Adrenal gland (tissue), 12 donors: Measurements from ENCODE around the gene CNTN5. TPM values are rescaled to one million over a fixed set of nuclear protein-coding genes. Genes with fewer than 3 reads are reported as not detected.

Source experiments
- DNase-seq, 7 donors: peaks; one replicate each; pipeline ENCODE4 v3.0.0-alpha.2; 2019 to 2020
- H3K27ac ChIP-seq, 5 donors: fragments of 200-600 bp; sonication (generic) in 4 of 5; 1 replicate in 3 of 5; 2 replicates in 2 of 5; pipeline versions ENCODE4 v1.5.1 to v1.8.0; 2016 to 2020; ENCODE audit warnings: mild to moderate bottlenecking in 1 of 5
- H3K27me3 ChIP-seq: fragments of 200-600 bp; 2 replicates; pipeline ENCODE4 v1.8.0; 2021
- H3K36me3 ChIP-seq, 2 donors: fragments of 200-600 bp; replicated peaks in 1 of 2; 1 replicate in 1 of 2; 2 replicates in 1 of 2; pipeline versions ENCODE4 v1.5.1 to v1.8.0; 2018 to 2022
- H3K4me1 ChIP-seq, 2 donors: fragments of 200-600 bp; replicated peaks in 1 of 2; 1 replicate in 1 of 2; 2 replicates in 1 of 2; pipeline versions ENCODE4 v1.5.1 to v1.8.0; 2018 to 2021
- H3K4me3 ChIP-seq, 4 donors: fragments of 200-600 bp; sonication (generic) in 3 of 4; one replicate each; pipeline ENCODE4 v1.5.1; 2016 to 2018
- H3K9me3 ChIP-seq, 3 donors: fragments of 200-600 bp; sonication (generic) in 1 of 3; replicated peaks in 1 of 3; 1 replicate in 2 of 3; 2 replicates in 1 of 3; pipeline versions ENCODE4 v1.5.1 to v1.8.0; 2016 to 2021
- POLR2A ChIP-seq, 2 donors: fragments of 450-650 bp; IDR thresholded peaks; one replicate each; pipeline ENCODE4 v1.6.1; 2017; ENCODE audit warnings: antibody characterized with exemption in 2 of 2, mild to moderate bottlenecking in 2 of 2, moderate library complexity in 1 of 2
- WGBS, 4 donors: extraction: QIAGEN DNeasy Blood & Tissue Kit in 2 of 4; methylation state at CpG; one replicate each; pipeline versions ENCODE4 v1.1.5 to v1.1.7; 2013 to 2017; 5-methylcytosine and 5-hydroxymethylcytosine counted together
- intact Hi-C, 2 donors: fragments of 100-400 bp; cut with DNase I; formaldehyde crosslinking; loops; one replicate each; pipeline versions ENCODE4 v1.14.1 to v1.15.0; 2022 to 2023
- polyA plus RNA-seq, 3 donors: library from polyadenylated mRNA; stranded (reverse); fragments of 200-250 nt in 2 of 3; fragments of 350-450 nt in 1 of 3; fragmentation: Illumina TruSeq in 1 of 3; extraction: RNeasy Lipid Tissue Mini Kit (QIAGEN cat#74804) in 1 of 3; gene quantifications; one replicate each; pipeline ENCODE4 v1.2.3, GENCODE V29; 2013 to 2014
- total RNA-seq, 9 donors: library from RNA; depleted of rRNA in 4 of 9; stranded (reverse); fragments of >200 nt in 4 of 9; fragments of 120-200 nt in 1 of 9; fragmentation: NEBNext Ultra II Directional in 1 of 9; extraction: Animal tissue kit (Norgen Biotek cat#: 25700) in 1 of 9; gene quantifications; one replicate each; pipeline versions ENCODE4 v1.1.0 to v1.2.4, GENCODE V29; 2013 to 2023
- TF ChIP-seq, protein P1 (sequence below), 6 experiments: fragments of 450-650 bp in 4 of 6; fragments of 200-600 bp in 2 of 6; sonication (generic) in 1 of 6; IDR thresholded peaks; 1 replicate in 5 of 6; 2 replicates in 1 of 6; pipeline versions ENCODE4 v1.5.1 to v1.8.0; 2016 to 2021; ENCODE audit warnings: antibody characterized with exemption in 6 of 6, mild to moderate bottlenecking in 2 of 6, moderate library complexity in 1 of 6
- donor health status: healthy with polysubstance abuse.
- donor health status: Bipolar disorder and iron deficiency.
- donor health status: DM: yes; HTN: yes; CAD: no.
- donor health status: DM: no; HTN: no; CAD: no.
- donor health status: DM: no; HTN: no; CAD: no.
- donor health status: DM: yes; HTN: yes; CAD: no.

Gene CNTN5
- total and polyA plus RNA-seq, 12 donors: 0.07 to 107 (median 0.30) TPM; not detected in 8

DNA sequence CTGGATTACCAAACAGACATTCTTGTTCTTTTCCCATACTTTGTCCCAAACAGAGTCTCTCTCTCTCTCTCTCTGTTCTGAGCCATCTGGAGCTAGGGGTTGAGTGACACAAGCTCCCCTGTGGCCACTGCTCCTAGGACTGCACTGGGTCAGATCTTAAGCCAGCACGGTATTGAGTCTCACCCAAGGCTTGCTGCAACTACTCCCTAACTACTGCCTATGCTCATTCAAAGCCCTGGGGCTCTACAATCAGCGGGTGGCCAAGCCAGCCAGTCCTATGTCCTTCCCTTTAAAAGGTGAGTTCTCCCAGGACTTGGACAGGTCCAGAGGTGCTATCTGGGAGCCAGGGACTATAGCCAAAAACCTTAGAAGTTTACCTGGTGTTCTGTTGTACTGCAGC lies 385.6 kb downstream of the CNTN5 start:
- no peaks in the 10 kb centered on the region for H3K4me1 ChIP-seq
- WGBS, 4 donors: 75 to 93% (median 89%) methylated on average over 1 to 2 of the region's 2 CpGs
- H3K9me3 ChIP-seq: no peaks in the 10 kb centered on the region
- no peaks in the 10 kb centered on the region for H3K36me3 ChIP-seq
- H3K27me3 ChIP-seq: no peaks in the 10 kb centered on the region
- TF ChIP-seq POLR2A (IDR thresholded peaks at IDR 0.05): no peak
- TF ChIP-seq, protein P1, sequence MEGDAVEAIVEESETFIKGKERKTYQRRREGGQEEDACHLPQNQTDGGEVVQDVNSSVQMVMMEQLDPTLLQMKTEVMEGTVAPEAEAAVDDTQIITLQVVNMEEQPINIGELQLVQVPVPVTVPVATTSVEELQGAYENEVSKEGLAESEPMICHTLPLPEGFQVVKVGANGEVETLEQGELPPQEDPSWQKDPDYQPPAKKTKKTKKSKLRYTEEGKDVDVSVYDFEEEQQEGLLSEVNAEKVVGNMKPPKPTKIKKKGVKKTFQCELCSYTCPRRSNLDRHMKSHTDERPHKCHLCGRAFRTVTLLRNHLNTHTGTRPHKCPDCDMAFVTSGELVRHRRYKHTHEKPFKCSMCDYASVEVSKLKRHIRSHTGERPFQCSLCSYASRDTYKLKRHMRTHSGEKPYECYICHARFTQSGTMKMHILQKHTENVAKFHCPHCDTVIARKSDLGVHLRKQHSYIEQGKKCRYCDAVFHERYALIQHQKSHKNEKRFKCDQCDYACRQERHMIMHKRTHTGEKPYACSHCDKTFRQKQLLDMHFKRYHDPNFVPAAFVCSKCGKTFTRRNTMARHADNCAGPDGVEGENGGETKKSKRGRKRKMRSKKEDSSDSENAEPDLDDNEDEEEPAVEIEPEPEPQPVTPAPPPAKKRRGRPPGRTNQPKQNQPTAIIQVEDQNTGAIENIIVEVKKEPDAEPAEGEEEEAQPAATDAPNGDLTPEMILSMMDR (IDR thresholded peaks at IDR 0.05): no peak
- H3K27ac ChIP-seq: no peak overlapping the region
- DNase-seq: no peak
- no peak overlapping the region for H3K4me3 ChIP-seq
- intact Hi-C loops: no loop called here

DNA sequence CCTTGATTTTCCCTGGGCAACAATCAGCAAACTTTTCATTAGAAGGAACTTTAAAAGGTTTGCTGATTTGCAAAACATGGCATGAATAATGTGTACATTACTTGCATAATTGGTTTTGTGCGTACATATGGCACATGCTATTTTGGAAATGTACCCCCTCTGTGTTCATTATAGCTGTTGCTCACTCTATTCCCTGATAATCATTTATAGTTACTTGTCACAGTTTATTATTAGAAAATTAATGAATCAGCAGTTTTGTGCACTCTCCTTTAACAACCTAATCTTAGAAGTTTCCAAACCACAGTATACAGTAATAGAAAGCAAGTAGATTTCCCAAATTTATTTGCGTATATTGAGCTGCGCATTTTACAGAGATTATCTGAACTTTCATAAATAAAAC lies 389.9 kb downstream of the CNTN5 start:
- no peak overlapping the region for H3K4me3 ChIP-seq
- no peaks in the 10 kb centered on the region for H3K4me1 ChIP-seq
- 86 to 93% (median 92%) methylated on average over 3 of the region's 3 CpGs for WGBS, 4 donors
- TF ChIP-seq, protein P1 (IDR thresholded peaks at IDR 0.05): no peak
- no peak for TF ChIP-seq POLR2A (IDR thresholded peaks at IDR 0.05)
- DNase-seq: no peak
- intact Hi-C loops: no loop called here
- no peaks in the 10 kb centered on the region for H3K27me3 ChIP-seq
- H3K36me3 ChIP-seq: no peaks in the 10 kb centered on the region
- H3K27ac ChIP-seq: no peak overlapping the region
- no peaks in the 10 kb centered on the region for H3K9me3 ChIP-seq

DNA sequence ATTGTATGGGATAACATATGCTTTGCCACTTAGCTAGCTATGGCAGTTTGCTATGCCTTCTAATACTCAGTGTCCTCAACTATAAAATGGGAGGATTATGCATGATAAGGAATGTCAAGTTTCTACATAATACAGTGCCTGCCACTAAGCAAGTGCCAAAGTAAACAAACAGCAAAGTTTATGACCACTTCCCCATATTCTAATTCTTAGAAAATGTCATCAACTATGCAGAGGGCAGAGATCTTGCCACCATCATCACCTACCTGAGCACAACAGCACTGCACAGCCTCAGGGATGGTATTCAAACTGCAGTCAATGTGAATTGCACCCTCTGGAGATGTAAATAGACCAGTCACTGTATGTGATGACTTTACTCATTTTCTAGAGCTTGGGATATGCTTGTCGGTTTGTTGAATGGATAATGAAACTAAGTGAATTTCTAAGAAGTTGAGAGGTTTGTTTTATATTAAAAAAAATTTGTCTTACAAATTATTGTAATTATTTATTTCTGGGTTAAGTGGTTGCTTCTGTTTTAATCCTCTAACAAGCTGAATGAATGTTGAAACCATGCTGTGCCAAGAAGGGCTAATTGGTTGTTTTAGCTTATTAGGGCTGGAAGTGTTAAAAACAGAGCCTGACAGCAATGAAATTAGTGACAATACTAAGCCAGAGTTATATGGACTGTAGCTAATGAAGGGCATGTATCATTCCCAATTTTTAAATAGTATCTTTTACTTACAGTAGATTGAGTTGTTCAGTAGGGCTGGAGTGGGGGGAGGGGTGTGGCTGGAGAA lies 398.4 kb downstream of the CNTN5 start:
- no peak overlapping the region for H3K27ac ChIP-seq
- H3K4me3 ChIP-seq: no peak overlapping the region
- intact Hi-C loops: no loop called here
- no peaks in the 10 kb centered on the region for H3K4me1 ChIP-seq
- TF ChIP-seq POLR2A (IDR thresholded peaks at IDR 0.05): no peak
- TF ChIP-seq, protein P1 (IDR thresholded peaks at IDR 0.05): no peak
- no peak for DNase-seq
- no peaks in the 10 kb centered on the region for H3K9me3 ChIP-seq
- no peaks in the 10 kb centered on the region for H3K36me3 ChIP-seq
- WGBS, 4 donors: 54 to 69% (median 65%) methylated on average over 1 of the region's 1 CpG
- H3K27me3 ChIP-seq: no peaks in the 10 kb centered on the region

DNA sequence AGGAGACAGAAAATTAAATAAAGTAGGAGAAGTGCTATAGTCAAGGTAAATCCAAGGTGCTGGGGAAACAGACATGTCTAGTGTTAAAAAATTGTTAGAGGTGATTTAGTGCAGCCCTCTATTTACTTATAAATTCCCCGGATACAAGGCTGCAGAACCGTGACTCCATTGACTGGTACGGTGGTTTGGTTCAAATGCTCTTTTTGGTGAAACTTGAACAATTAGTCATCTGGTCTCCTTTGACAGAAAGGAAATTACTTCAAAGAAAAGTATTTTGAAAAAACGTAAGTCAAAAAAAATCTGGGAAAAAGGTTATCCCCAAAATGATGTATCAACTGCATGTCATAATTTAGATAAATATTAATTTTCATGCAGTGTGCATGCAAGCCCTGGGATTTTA lies 399.2 kb downstream of the CNTN5 start:
- H3K4me1 ChIP-seq: no peaks in the 10 kb centered on the region
- H3K4me3 ChIP-seq: no peak overlapping the region
- no peaks in the 10 kb centered on the region for H3K27me3 ChIP-seq
- DNase-seq: no peak
- WGBS, 4 donors: 62 to 70% (median 67%) methylated on average over 4 of the region's 4 CpGs
- H3K36me3 ChIP-seq: no peaks in the 10 kb centered on the region
- no peak overlapping the region for H3K27ac ChIP-seq
- no peaks in the 10 kb centered on the region for H3K9me3 ChIP-seq
- intact Hi-C loops: no loop called here
- no peak for TF ChIP-seq POLR2A (IDR thresholded peaks at IDR 0.05)
- TF ChIP-seq, protein P1 (IDR thresholded peaks at IDR 0.05): no peak
